ENCODE results near the gene RECQL5.

GRCh38 chr17:75604034-75604695, 62.8 kb downstream of the RECQL5 start:
- TF ChIP-seq CTCF (conservative IDR thresholded peaks at IDR 0.05) (no peak), ZFX (IDR thresholded peaks at IDR 0.05) (no peak)

Measured in C4-2B (cell line).